ENCODE results near the gene COX5A.

Gene COX5A

GRCh38 chr15:74962671-74963070 is 24.8 kb upstream of the COX5A start:
- H3K4me1 ChIP-seq (ENCODE audit: control insufficient read depth, insufficient read depth, low read length, poor library complexity, severe bottlenecking), result peaks cover 15% of the 10 kb centered on the region
- H3K27me3 ChIP-seq (replicated peaks; ENCODE audit: control insufficient read depth, insufficient read depth, low read length, poor library complexity, severe bottlenecking), result peaks cover 20% of the 10 kb centered on the region
- H3K27ac ChIP-seq (ENCODE audit: insufficient read depth, low read length, poor library complexity, severe bottlenecking), result no peak overlapping the region
- no peaks in the 10 kb centered on the region for H3K9me3 ChIP-seq (ENCODE audit: control insufficient read depth, low read length)
- H3K36me3 ChIP-seq (ENCODE audit: control insufficient read depth, insufficient read depth, low read length), result no peaks in the 10 kb centered on the region
- no peak overlapping the region for H3K4me3 ChIP-seq (ENCODE audit: insufficient read depth, low read depth, low read length, poor library complexity, severe bottlenecking)
- DNase-seq, result no peak

GRCh38 chr15:74962219-74962618 is 24.3 kb upstream of the COX5A start:
- Histone ChIP-seq H3K4me3 (ENCODE audit: insufficient read depth, low read depth, low read length, poor library complexity, severe bottlenecking) (no peak overlapping the region), H3K27ac (ENCODE audit: insufficient read depth, low read length, poor library complexity, severe bottlenecking) (no peak overlapping the region), H3K9me3 (ENCODE audit: control insufficient read depth, low read length) (no peaks in the 10 kb centered on the region), H3K4me1 (ENCODE audit: control insufficient read depth, insufficient read depth, low read length, poor library complexity, severe bottlenecking) (peaks cover 19% of the 10 kb centered on the region), H3K27me3 (replicated peaks; ENCODE audit: control insufficient read depth, insufficient read depth, low read length, poor library complexity, severe bottlenecking) (peaks cover 25% of the 10 kb centered on the region), H3K36me3 (ENCODE audit: control insufficient read depth, insufficient read depth, low read length) (no peaks in the 10 kb centered on the region)
- no peak for DNase-seq

GRCh38 chr15:74961616-74962015 is 23.7 kb upstream of the COX5A start:
- no peak for DNase-seq
- Histone ChIP-seq H3K36me3 (ENCODE audit: control insufficient read depth, insufficient read depth, low read length) (no peaks in the 10 kb centered on the region), H3K27me3 (replicated peaks; ENCODE audit: control insufficient read depth, insufficient read depth, low read length, poor library complexity, severe bottlenecking) (peaks cover 30% of the 10 kb centered on the region), H3K27ac (ENCODE audit: insufficient read depth, low read length, poor library complexity, severe bottlenecking) (no peak overlapping the region), H3K4me3 (ENCODE audit: insufficient read depth, low read depth, low read length, poor library complexity, severe bottlenecking) (no peak overlapping the region), H3K4me1 (ENCODE audit: control insufficient read depth, insufficient read depth, low read length, poor library complexity, severe bottlenecking) (peaks cover 25% of the 10 kb centered on the region), H3K9me3 (ENCODE audit: control insufficient read depth, low read length) (no peaks in the 10 kb centered on the region)

GRCh38 chr15:74960995-74961588 is 23.2 kb upstream of the COX5A start:
- H3K4me1 ChIP-seq (ENCODE audit: control insufficient read depth, insufficient read depth, low read length, poor library complexity, severe bottlenecking), result peaks cover 30% of the 10 kb centered on the region
- no peak overlapping the region for H3K27ac ChIP-seq (ENCODE audit: insufficient read depth, low read length, poor library complexity, severe bottlenecking)
- no peak for DNase-seq
- no peak overlapping the region for H3K4me3 ChIP-seq (ENCODE audit: insufficient read depth, low read depth, low read length, poor library complexity, severe bottlenecking)
- no peaks in the 10 kb centered on the region for H3K9me3 ChIP-seq (ENCODE audit: control insufficient read depth, low read length)
- H3K36me3 ChIP-seq (ENCODE audit: control insufficient read depth, insufficient read depth, low read length), result no peaks in the 10 kb centered on the region
- H3K27me3 ChIP-seq (replicated peaks; ENCODE audit: control insufficient read depth, insufficient read depth, low read length, poor library complexity, severe bottlenecking), result peaks cover 30% of the 10 kb centered on the region

GRCh38 chr15:74960286-74960685 is 22.4 kb upstream of the COX5A start:
- H3K4me3 ChIP-seq (ENCODE audit: insufficient read depth, low read depth, low read length, poor library complexity, severe bottlenecking), result no peak overlapping the region
- H3K36me3 ChIP-seq (ENCODE audit: control insufficient read depth, insufficient read depth, low read length), result no peaks in the 10 kb centered on the region
- no peaks in the 10 kb centered on the region for H3K9me3 ChIP-seq (ENCODE audit: control insufficient read depth, low read length)
- no peak for DNase-seq
- peaks cover 30% of the 10 kb centered on the region for H3K27me3 ChIP-seq (replicated peaks; ENCODE audit: control insufficient read depth, insufficient read depth, low read length, poor library complexity, severe bottlenecking)
- H3K27ac ChIP-seq (ENCODE audit: insufficient read depth, low read length, poor library complexity, severe bottlenecking), result no peak overlapping the region
- peaks cover 36% of the 10 kb centered on the region for H3K4me1 ChIP-seq (ENCODE audit: control insufficient read depth, insufficient read depth, low read length, poor library complexity, severe bottlenecking)

GRCh38 chr15:74959586-74959939 is 21.7 kb upstream of the COX5A start:
- H3K27me3 ChIP-seq (replicated peaks; ENCODE audit: control insufficient read depth, insufficient read depth, low read length, poor library complexity, severe bottlenecking), result peaks cover 30% of the 10 kb centered on the region

GRCh38 chr15:74958908-74959585 is 21.2 kb upstream of the COX5A start:
- no peaks in the 10 kb centered on the region for H3K36me3 ChIP-seq (ENCODE audit: control insufficient read depth, insufficient read depth, low read length)
- no peak overlapping the region for H3K4me3 ChIP-seq (ENCODE audit: insufficient read depth, low read depth, low read length, poor library complexity, severe bottlenecking)
- H3K9me3 ChIP-seq (ENCODE audit: control insufficient read depth, low read length), result no peaks in the 10 kb centered on the region
- peaks cover 36% of the 10 kb centered on the region for H3K4me1 ChIP-seq (ENCODE audit: control insufficient read depth, insufficient read depth, low read length, poor library complexity, severe bottlenecking)
- no peak for DNase-seq
- peaks cover 30% of the 10 kb centered on the region for H3K27me3 ChIP-seq (replicated peaks; ENCODE audit: control insufficient read depth, insufficient read depth, low read length, poor library complexity, severe bottlenecking)
- no peak overlapping the region for H3K27ac ChIP-seq (ENCODE audit: insufficient read depth, low read length, poor library complexity, severe bottlenecking)

More at GRCh38 chr15:74959586-74959939, 21.7 kb upstream of the COX5A start:
- DNase-seq, result no peak
- no peak overlapping the region for H3K4me3 ChIP-seq (ENCODE audit: insufficient read depth, low read depth, low read length, poor library complexity, severe bottlenecking)
- no peaks in the 10 kb centered on the region for H3K9me3 ChIP-seq (ENCODE audit: control insufficient read depth, low read length)
- no peaks in the 10 kb centered on the region for H3K36me3 ChIP-seq (ENCODE audit: control insufficient read depth, insufficient read depth, low read length)
- H3K27ac ChIP-seq (ENCODE audit: insufficient read depth, low read length, poor library complexity, severe bottlenecking), result no peak overlapping the region
- peaks cover 36% of the 10 kb centered on the region for H3K4me1 ChIP-seq (ENCODE audit: control insufficient read depth, insufficient read depth, low read length, poor library complexity, severe bottlenecking)

- Histone ChIP-seq H3K9me3 (ENCODE audit: control insufficient read depth, low read length) (no peaks in the 10 kb centered on the region), H3K4me1 (ENCODE audit: control insufficient read depth, insufficient read depth, low read length, poor library complexity, severe bottlenecking) (peaks cover 36% of the 10 kb centered on the region), H3K27me3 (replicated peaks; ENCODE audit: control insufficient read depth, insufficient read depth, low read length, poor library complexity, severe bottlenecking) (peaks cover 30% of the 10 kb centered on the region), H3K27ac (ENCODE audit: insufficient read depth, low read length, poor library complexity, severe bottlenecking) (no peak overlapping the region), H3K36me3 (ENCODE audit: control insufficient read depth, insufficient read depth, low read length) (no peaks in the 10 kb centered on the region), H3K4me3 (ENCODE audit: insufficient read depth, low read depth, low read length, poor library complexity, severe bottlenecking) (no peak overlapping the region)
- DNase-seq, result no peak
Measured at GRCh38 chr15:74958320-74958907, 20.5 kb upstream of the COX5A start.

- no peaks in the 10 kb centered on the region for H3K9me3 ChIP-seq (ENCODE audit: control insufficient read depth, low read length)
- no peak overlapping the region for H3K27ac ChIP-seq (ENCODE audit: insufficient read depth, low read length, poor library complexity, severe bottlenecking)
- peak overlapping the region; percentile 57 for H3K4me3 ChIP-seq (ENCODE audit: insufficient read depth, low read depth, low read length, poor library complexity, severe bottlenecking)
- peaks cover 36% of the 10 kb centered on the region for H3K4me1 ChIP-seq (ENCODE audit: control insufficient read depth, insufficient read depth, low read length, poor library complexity, severe bottlenecking)
- no peak for DNase-seq
- peaks cover 30% of the 10 kb centered on the region for H3K27me3 ChIP-seq (replicated peaks; ENCODE audit: control insufficient read depth, insufficient read depth, low read length, poor library complexity, severe bottlenecking)
- no peaks in the 10 kb centered on the region for H3K36me3 ChIP-seq (ENCODE audit: control insufficient read depth, insufficient read depth, low read length)
Measured at GRCh38 chr15:74957476-74958035, 19.7 kb upstream of the COX5A start.

Data from effector memory CD4-positive, alpha-beta T cell (primary cell).